HCT116 (cell line): ENCODE measurements around the gene XK.

Experiments
- ATF3 ChIP-seq: IDR thresholded peaks from 2 replicates; pipeline ENCODE4 v1.6.1; 2012
- CEBPB ChIP-seq: IDR thresholded peaks from 2 replicates; pipeline ENCODE4 v1.6.1; 2012; ENCODE audit warnings: low read depth
- CTCF ChIP-seq, 3 experiments: fragments of 200-600 bp in 1 of 3; sonication (generic) in 1 of 3; IDR thresholded peaks in 2 of 3; conservative IDR thresholded peaks in 1 of 3; 2 replicates each; pipeline ENCODE4 v1.5.1; 2012 to 2017; ENCODE audit warnings: low read depth in 2 of 3, low read length in 2 of 3, antibody characterized with exemption in 1 of 3, borderline replicate concordance in 1 of 3, control low read depth in 1 of 3, mild to moderate bottlenecking in 1 of 3, mixed read lengths in 1 of 3, mixed run types in 1 of 3, moderate library complexity in 1 of 3; ENCODE audit not compliant: insufficient read depth in 1 of 3
- EZH2phosphoT487 ChIP-seq: fragments of 200-600 bp; IDR thresholded peaks from 2 replicates; pipeline ENCODE4 v1.6.1; 2018; ENCODE audit warnings: antibody characterized with exemption, borderline replicate concordance
- POLR2A ChIP-seq: IDR thresholded peaks from 2 replicates; pipeline ENCODE4 v1.7.0; 2011; ENCODE audit warnings: borderline replicate concordance; ENCODE audit not compliant: insufficient read depth, insufficient read length; ENCODE audit errors: extremely low read depth
- TCF7L2 ChIP-seq: IDR thresholded peaks from 2 replicates; pipeline ENCODE4 v1.7.0; 2011; ENCODE audit warnings: borderline replicate concordance, inconsistent platforms; ENCODE audit not compliant: insufficient read depth, insufficient read length; ENCODE audit errors: extremely low read depth

- TF ChIP-seq EZH2phosphoT487: no peak
- no peak for TF ChIP-seq CTCF (IDR thresholded peaks at IDR 0.05 in 2 of 3, conservative IDR thresholded peaks at IDR 0.05 in 1 of 3; ENCODE audit: borderline replicate concordance in 1 of 3, insufficient read depth in 1 of 3, low read depth in 2 of 3, low read length in 2 of 3)
- TF ChIP-seq CEBPB: no peak
- TF ChIP-seq ATF3: no peak
- no peak for TF ChIP-seq TCF7L2
- TF ChIP-seq POLR2A: no peak
Observed at GRCh38 chrX:37753384-37753783, 67.8 kb downstream of the XK start.
